HFF-Myc (cell line): ENCODE data around the gene KPNB1.

Experiments used
- DNase-seq: peaks from one replicate; pipeline ENCODE4 v3.0.0-alpha.2; 2011; ENCODE audit warnings: low read depth; ENCODE audit errors: extremely low read depth
- H3K4me3 ChIP-seq: replicated peaks from 2 replicates; pipeline ENCODE4 v1.5.1; 2011; ENCODE audit warnings: low read depth, mild to moderate bottlenecking, control low read depth, low read length
- TF ChIP-seq, protein P1 (sequence below): IDR thresholded peaks from 2 replicates; pipeline ENCODE4 v1.5.1; 2012; ENCODE audit warnings: mild to moderate bottlenecking, low read depth, low read length, control low read depth; ENCODE audit errors: missing control alignments

Gene KPNB1

DNA sequence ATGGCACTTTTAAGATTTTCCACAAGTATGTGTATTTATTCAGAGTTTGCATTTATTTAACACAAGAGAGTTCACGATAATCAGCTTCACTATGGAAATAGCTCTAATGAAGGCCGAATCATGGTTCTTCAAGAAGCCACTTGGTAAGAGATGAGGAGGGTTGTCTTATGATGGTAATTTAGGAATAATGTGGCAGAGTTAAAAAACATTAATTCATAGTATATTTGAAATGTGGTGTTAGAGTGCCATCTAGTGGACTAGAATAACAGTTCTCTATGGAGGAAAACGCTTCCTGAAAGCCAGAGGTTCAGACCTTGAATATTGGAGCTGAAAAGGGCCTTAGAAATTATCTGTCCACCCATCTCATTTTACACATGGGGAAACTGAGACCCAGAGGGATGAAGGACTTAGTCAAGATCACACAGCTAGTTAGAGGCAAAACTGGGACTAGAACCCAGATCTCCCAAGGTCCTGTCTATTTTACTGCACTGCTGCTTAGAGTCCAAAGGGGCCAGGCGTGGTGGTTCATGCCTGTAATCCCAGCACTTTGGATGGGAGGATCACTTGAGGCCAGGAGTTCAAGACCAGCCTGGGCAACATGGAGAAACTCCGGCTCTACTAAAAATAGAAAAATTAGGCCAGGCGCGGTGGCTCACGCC is 33.8 kb upstream of the KPNB1 start:
- H3K4me3 ChIP-seq, result no peak overlapping the region
- TF ChIP-seq, protein P1, sequence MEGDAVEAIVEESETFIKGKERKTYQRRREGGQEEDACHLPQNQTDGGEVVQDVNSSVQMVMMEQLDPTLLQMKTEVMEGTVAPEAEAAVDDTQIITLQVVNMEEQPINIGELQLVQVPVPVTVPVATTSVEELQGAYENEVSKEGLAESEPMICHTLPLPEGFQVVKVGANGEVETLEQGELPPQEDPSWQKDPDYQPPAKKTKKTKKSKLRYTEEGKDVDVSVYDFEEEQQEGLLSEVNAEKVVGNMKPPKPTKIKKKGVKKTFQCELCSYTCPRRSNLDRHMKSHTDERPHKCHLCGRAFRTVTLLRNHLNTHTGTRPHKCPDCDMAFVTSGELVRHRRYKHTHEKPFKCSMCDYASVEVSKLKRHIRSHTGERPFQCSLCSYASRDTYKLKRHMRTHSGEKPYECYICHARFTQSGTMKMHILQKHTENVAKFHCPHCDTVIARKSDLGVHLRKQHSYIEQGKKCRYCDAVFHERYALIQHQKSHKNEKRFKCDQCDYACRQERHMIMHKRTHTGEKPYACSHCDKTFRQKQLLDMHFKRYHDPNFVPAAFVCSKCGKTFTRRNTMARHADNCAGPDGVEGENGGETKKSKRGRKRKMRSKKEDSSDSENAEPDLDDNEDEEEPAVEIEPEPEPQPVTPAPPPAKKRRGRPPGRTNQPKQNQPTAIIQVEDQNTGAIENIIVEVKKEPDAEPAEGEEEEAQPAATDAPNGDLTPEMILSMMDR, result peak; percentile 58
- DNase-seq, result no peak

DNA sequence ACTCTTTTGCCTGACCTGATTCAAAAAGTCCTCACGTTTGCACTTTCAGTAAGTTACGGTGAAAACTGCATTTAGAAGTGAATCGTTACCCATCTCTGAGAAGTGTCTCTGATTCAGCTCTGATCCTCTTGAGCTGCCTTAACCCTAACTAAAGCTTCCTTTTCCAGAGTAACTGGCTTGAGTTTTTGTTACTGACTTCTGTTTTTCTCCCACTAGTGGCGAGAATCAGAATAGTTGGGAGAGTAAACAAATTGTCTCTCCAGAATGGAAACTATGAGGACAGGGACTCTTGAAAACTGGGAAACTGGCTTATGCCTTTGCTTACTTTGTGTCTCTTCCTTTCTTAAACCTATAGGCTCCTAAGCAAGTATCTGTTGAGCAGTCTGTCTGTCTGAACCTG is 31.3 kb upstream of the KPNB1 start:
- H3K4me3 ChIP-seq, result no peak overlapping the region
- TF ChIP-seq, protein P1, result peak; percentile 26
- no peak for DNase-seq

DNA sequence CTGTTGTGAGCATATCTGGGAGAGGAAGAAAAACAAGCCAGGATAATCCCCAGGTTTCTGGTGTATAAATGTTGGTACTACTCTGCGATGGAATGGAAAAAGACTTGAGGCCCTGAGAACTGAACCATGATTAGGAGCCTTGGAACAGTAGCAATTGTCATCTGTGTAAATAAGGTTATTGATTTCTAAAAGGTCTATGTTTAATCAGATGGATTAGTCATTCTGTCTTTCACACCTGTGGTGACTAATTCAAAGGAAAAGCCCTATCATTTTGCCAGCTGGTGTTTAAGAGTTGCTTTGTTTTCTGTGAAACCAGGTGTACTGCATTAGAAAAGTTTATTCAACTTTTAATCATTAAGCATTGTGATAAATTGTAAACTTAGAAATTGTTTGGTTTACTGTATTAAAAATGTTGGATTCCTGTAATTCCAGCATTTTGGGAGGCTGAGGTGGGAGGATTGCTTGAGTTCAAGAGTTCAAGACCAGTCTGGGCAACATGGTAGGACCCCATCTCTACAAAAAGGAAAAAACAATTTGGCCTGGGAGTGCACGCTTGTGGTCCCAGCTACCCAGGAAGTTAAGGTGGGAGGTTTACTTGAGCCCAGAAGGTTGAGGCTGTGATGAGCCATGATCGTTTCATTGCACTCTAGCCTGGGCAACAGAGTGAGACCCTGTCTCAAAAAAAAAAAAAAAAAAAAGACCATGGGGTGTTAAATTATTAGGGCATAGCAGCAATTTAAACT is 29.0 kb upstream of the KPNB1 start:
- TF ChIP-seq, protein P1, result no peak
- H3K4me3 ChIP-seq, result no peak overlapping the region
- no peak for DNase-seq

DNA sequence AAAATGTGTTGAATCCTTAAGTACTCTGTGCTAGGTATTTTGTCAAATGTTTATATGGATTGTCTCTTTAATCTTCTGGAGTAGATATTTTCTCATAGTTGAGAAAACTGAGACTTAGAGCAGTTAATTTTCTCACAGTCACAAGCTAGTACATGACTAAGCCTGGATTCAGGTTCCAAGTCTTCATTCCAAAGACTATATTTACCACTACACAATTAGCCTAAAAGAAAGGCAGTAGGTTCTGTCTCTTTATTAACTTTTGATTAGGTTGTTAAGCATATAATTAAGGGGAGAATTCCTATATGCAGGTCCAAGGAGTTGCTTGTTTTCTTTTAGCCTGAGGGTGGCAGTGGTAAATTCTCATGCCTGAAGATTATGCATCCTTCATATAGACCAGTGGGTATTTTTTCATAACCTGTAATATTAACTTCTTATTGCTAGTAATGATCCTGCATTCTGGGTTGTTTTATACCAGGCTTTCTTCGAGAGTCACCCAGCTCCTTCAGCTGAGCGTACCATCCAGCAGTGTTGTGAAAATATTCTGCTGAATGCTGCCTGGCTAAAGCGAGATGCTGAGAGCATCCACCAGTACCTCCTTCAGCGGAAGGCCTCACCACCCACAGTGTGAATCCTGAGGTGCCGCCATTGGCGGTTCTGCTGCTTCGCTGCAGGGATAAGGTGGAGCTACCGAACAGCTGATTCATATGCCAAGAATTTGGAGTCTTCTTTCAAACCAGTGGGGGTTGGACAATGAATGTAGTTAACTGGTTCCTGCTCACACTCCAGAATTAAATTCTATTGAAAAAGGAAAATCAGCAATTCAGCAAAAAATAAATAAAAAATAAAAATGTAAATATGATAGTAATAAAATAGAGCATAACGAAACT is 28.2 kb upstream of the KPNB1 start:
- TF ChIP-seq, protein P1, result no peak
- H3K4me3 ChIP-seq, result no peak overlapping the region
- DNase-seq, result peak; percentile 59

DNA sequence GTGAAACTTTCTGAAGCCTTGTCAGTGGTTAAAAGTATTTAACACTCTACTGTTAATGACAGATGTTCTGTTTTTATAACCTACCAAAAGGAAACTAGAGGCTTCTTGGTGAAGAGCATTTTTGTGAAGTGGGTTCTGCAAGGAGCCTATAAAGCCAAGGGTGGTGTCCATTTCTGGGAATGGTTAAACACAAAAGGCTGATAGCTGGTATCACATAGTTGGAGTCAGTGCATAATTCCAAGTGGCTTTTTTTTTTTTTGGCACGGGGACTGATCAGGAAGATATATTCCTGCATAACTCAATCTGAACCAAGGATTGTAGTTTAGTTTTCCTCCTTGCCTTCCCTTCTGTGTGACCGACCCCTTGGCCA is 27.6 kb upstream of the KPNB1 start:
- TF ChIP-seq, protein P1, result no peak
- no peak for DNase-seq
- no peak overlapping the region for H3K4me3 ChIP-seq

DNA sequence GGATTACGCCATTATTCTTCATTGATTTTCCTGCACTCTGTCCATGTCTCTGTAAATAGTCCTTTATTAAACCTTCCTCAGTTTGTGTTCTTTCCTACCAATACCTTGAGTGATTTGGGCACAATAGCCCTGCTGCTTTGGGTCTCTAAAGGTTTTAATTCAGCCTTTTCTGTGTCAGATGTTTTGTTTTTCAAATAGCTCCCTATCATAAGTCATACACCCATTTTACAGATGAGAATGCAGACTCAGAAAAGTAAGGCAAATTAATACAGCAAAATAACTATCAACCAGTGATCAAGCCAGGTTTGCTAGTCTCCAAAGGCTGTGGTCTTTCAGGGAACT is 25.0 kb upstream of the KPNB1 start:
- DNase-seq, result no peak
- no peak overlapping the region for H3K4me3 ChIP-seq
- TF ChIP-seq, protein P1, result no peak
